ENCODE results near the gene PLA2G4D. TPM values are rescaled to one million over a fixed set of nuclear protein-coding genes. Genes with fewer than 3 reads are reported as not detected.

Gene PLA2G4D
- total RNA-seq, 2 experiments from 2014 or later, result not detected

DNA sequence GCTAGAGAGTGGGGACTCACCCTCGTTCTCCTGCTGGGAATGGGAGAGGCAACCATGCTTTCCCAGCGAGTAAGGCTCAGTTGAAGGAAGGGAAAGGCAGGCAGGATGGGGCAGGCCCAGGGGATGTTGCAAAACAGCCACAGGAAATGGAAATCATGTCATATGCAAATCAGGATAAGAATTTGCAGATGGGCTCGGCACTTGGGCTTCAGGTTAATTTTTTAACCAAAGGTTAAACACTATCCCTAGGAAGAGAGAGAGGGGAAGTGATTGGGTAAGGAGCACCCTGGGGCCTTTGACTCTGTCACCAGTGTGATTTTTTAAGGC lies 59.0 kb downstream of the PLA2G4D start:
- POLR2A ChIA-PET, result no interaction called here
- H3K4me1 Mint-ChIP-seq, result peaks cover 11% of the 10 kb centered on the region
- no peaks in the 10 kb centered on the region for H3K9me3 Mint-ChIP-seq (ENCODE audit: low read depth)
- DNase-seq, result peak; percentile 50
- peak overlapping the region; percentile 63 for H3K27ac Mint-ChIP-seq
- CTCF ChIA-PET, result no interaction called here
- no peak overlapping the region for H3K4me3 Mint-ChIP-seq
- H3K36me3 Mint-ChIP-seq (ENCODE audit: low read depth), result no peaks in the 10 kb centered on the region
- H3K27me3 Mint-ChIP-seq, result no peaks in the 10 kb centered on the region
- intact Hi-C loops (cut with DNase I, micrococcal nuclease), result no loop called here
- ATAC-seq, result peak; percentile 74

GRCh38 chr15:42034628-42035434 lies 59.5 kb downstream of the PLA2G4D start:
- intact Hi-C loops (cut with DNase I, micrococcal nuclease), result no loop called here
- Mint-ChIP-seq H3K27me3 (no peaks in the 10 kb centered on the region), H3K9me3 (ENCODE audit: low read depth) (no peaks in the 10 kb centered on the region), H3K36me3 (ENCODE audit: low read depth) (no peaks in the 10 kb centered on the region), H3K4me1 (peaks cover 11% of the 10 kb centered on the region), H3K4me3 (no peak overlapping the region), H3K27ac (peak overlapping the region; percentile 63)
- CTCF ChIA-PET, result no interaction called here
- DNase-seq (no peak), ATAC-seq (peak; percentile 29)
- POLR2A ChIA-PET, result no interaction called here

DNA sequence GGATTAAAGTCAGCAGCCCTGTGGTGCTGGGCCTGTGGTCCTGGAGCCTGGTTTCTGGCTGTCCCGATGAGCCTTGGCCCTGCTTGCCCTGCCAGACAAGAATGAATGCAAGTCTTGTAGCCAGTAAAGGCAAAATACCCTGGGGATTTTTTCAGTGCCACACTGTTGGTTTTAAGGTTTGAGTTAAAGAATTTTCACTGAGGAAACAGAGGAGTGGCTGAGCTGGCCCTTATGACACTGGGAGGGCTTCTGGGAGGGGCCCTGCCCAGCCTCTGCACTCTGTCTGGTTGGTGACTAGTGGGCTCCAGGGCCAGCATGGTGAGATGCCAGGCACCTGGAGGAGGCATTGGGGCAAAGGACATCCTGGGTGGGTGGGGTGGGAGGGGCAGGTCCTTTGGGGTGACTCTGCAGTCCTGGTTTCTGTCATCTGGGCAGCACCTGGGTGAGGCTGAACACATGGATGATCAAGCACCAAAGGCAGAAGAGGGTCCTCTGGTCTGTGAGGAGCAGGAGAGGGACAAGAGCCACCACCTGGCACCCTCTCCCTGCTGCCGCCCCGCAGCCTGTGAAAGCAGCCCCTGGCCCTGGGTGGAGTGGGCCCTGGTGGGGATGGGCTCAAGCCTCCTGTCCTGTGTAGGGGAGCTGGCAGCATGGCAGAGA lies 61.0 kb downstream of the PLA2G4D start:
- DNase-seq (peak; percentile 20), ATAC-seq (peak; percentile 45)
- H3K27ac Mint-ChIP-seq, result peak overlapping the region; percentile 1
- no peaks in the 10 kb centered on the region for H3K36me3 Mint-ChIP-seq (ENCODE audit: low read depth)
- ChIA-PET CTCF (interaction anchor here (0.6 kb wide), 1 partner anchor 1008 kb away, joined by 3 read pairs; no protein-coding TSS in a partner anchor), POLR2A (no interaction called here)
- H3K4me3 Mint-ChIP-seq, result no peak overlapping the region
- no peaks in the 10 kb centered on the region for H3K27me3 Mint-ChIP-seq
- intact Hi-C loops (cut with DNase I, micrococcal nuclease), result loop anchor here in 1 of 2 experiments (2.0 kb wide), 1 partner anchor 45 kb away; no protein-coding TSS in a partner anchor
- peaks cover 11% of the 10 kb centered on the region for H3K4me1 Mint-ChIP-seq
- no peaks in the 10 kb centered on the region for H3K9me3 Mint-ChIP-seq (ENCODE audit: low read depth)

- peaks cover 3% of the 10 kb centered on the region for H3K27me3 Mint-ChIP-seq
- H3K9me3 Mint-ChIP-seq (ENCODE audit: low read depth), result no peaks in the 10 kb centered on the region
- peak overlapping the region; percentile 1 for H3K27ac Mint-ChIP-seq
- H3K4me3 Mint-ChIP-seq, result no peak overlapping the region
- intact Hi-C loops (cut with DNase I, micrococcal nuclease), result loop anchor here in 1 of 2 experiments (2.0 kb wide), 1 partner anchor 44 kb away; no protein-coding TSS in a partner anchor
- DNase-seq, result no peak
- POLR2A ChIA-PET, result no interaction called here
- CTCF ChIA-PET, result no interaction called here
- peaks cover 11% of the 10 kb centered on the region for H3K4me1 Mint-ChIP-seq
- no peak for ATAC-seq
- no peaks in the 10 kb centered on the region for H3K36me3 Mint-ChIP-seq (ENCODE audit: low read depth)
Observed at GRCh38 chr15:42032376-42033213, 61.8 kb downstream of the PLA2G4D start.

- ChIA-PET POLR2A (no interaction called here), CTCF (interaction anchor here (0.9 to 1.2 kb wide), 2 partner anchors 41 to 107 kb away, joined by 6 read pairs; no protein-coding TSS in a partner anchor)
- no peaks in the 10 kb centered on the region for H3K36me3 Mint-ChIP-seq (ENCODE audit: low read depth)
- ATAC-seq, result no peak
- H3K4me3 Mint-ChIP-seq, result no peak overlapping the region
- peaks cover 11% of the 10 kb centered on the region for H3K27me3 Mint-ChIP-seq
- no peak overlapping the region for H3K27ac Mint-ChIP-seq
- peaks cover 11% of the 10 kb centered on the region for H3K4me1 Mint-ChIP-seq
- intact Hi-C loops (cut with DNase I, micrococcal nuclease), result no loop called here
- no peak for DNase-seq
- H3K9me3 Mint-ChIP-seq (ENCODE audit: low read depth), result no peaks in the 10 kb centered on the region
Observed at GRCh38 chr15:42031198-42031915, 63.0 kb downstream of the PLA2G4D start.

DNA sequence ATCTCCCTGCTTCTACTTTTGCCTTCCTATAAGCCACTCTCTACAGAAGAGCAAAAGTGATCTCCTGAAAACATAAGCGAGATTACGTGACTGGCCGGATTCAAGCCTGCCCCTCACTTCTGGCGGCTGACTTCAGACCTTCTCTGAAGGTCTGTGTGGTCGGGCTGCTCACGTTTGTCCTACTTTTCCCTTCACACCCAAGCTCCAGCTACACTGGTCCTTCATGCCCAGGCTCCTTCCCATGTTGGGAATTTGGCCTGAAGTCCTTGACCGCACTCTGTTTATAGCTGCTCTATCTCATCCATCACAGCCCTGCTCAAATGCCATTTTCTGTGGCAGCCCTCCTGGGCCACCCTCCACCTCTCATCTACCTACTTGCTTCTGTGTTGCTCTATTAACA lies 66.8 kb downstream of the PLA2G4D start:
- peaks cover 13% of the 10 kb centered on the region for H3K27me3 Mint-ChIP-seq
- intact Hi-C loops (cut with DNase I, micrococcal nuclease), result no loop called here
- ATAC-seq (no peak), DNase-seq (no peak)
- no peak overlapping the region for H3K27ac Mint-ChIP-seq
- no peaks in the 10 kb centered on the region for H3K36me3 Mint-ChIP-seq (ENCODE audit: low read depth)
- H3K4me1 Mint-ChIP-seq, result no peaks in the 10 kb centered on the region
- H3K4me3 Mint-ChIP-seq, result no peak overlapping the region
- no peaks in the 10 kb centered on the region for H3K9me3 Mint-ChIP-seq (ENCODE audit: low read depth)
- POLR2A ChIA-PET, result no interaction called here
- CTCF ChIA-PET, result interaction anchor here (2.2 kb wide), 1 partner anchor 38 kb away, joined by 6 read pairs; no protein-coding TSS in a partner anchor

DNA sequence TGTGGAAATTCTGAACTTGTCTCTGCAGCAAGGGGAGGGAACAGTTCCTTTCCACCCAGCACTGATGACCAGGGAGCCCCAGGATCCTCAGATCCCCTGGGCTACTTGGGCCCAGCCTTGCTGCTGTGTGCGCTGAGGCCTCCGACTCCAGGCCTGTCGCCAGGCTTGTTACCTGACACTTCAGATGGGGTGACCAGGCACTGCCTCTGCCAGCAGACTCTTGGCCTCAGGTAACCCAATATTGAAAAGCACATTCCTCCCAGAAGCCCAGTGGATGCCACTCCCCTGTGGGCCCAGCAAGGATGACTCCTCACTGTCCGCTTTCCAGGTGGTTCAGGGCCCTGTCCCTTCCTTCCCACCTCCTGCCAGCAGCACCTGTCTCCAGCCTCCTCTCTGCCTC lies 70.1 kb downstream of the PLA2G4D start:
- ATAC-seq, result no peak
- no peak overlapping the region for H3K27ac Mint-ChIP-seq
- ChIA-PET CTCF (interaction anchor here (0.6 to 0.7 kb wide), 2 partner anchors 38 to 1201 kb away, joined by 3 read pairs; no protein-coding TSS in a partner anchor), POLR2A (no interaction called here)
- H3K36me3 Mint-ChIP-seq (ENCODE audit: low read depth), result no peaks in the 10 kb centered on the region
- intact Hi-C loops (cut with DNase I, micrococcal nuclease), result no loop called here
- no peak overlapping the region for H3K4me3 Mint-ChIP-seq
- peaks cover 13% of the 10 kb centered on the region for H3K27me3 Mint-ChIP-seq
- DNase-seq, result no peak
- no peaks in the 10 kb centered on the region for H3K4me1 Mint-ChIP-seq
- no peaks in the 10 kb centered on the region for H3K9me3 Mint-ChIP-seq (ENCODE audit: low read depth)

- DNase-seq (no peak), ATAC-seq (no peak)
- Mint-ChIP-seq H3K4me3 (no peak overlapping the region), H3K9me3 (ENCODE audit: low read depth) (no peaks in the 10 kb centered on the region), H3K27me3 (peaks cover 4% of the 10 kb centered on the region), H3K4me1 (no peaks in the 10 kb centered on the region), H3K27ac (no peak overlapping the region), H3K36me3 (ENCODE audit: low read depth) (no peaks in the 10 kb centered on the region)
- intact Hi-C loops (cut with DNase I, micrococcal nuclease), result no loop called here
- POLR2A ChIA-PET, result no interaction called here
- CTCF ChIA-PET, result interaction anchor here (1.0 to 1.4 kb wide), 2 partner anchors 32 to 36 kb away, joined by 3 to 4 read pairs; no protein-coding TSS in a partner anchor
Observed at GRCh38 chr15:42021593-42021992, 72.8 kb downstream of the PLA2G4D start.

- ChIA-PET POLR2A (no interaction called here), CTCF (interaction anchor here (0.6 to 1.4 kb wide), 3 partner anchors 31 to 451 kb away, joined by 3 to 4 read pairs (median 4); no protein-coding TSS in a partner anchor)
- no peaks in the 10 kb centered on the region for H3K4me1 Mint-ChIP-seq
- intact Hi-C loops (cut with DNase I, micrococcal nuclease), result no loop called here
- H3K9me3 Mint-ChIP-seq (ENCODE audit: low read depth), result no peaks in the 10 kb centered on the region
- no peak for ATAC-seq
- H3K27me3 Mint-ChIP-seq, result no peaks in the 10 kb centered on the region
- H3K36me3 Mint-ChIP-seq (ENCODE audit: low read depth), result no peaks in the 10 kb centered on the region
- no peak for DNase-seq
- no peak within 1 kb of the TSS for H3K27ac Mint-ChIP-seq
- H3K4me3 Mint-ChIP-seq, result no peak within 1 kb of the TSS
Observed at GRCh38 chr15:42020713-42021273, 73.6 kb downstream of the PLA2G4D start, which contains the start of gene PLA2G4E. TSS of gene PLA2G4E (minus strand) at chr15:42021042. CDS start at chr15:42021030, 12 bp downstream.

GRCh38 chr15:42018306-42019224 lies 75.8 kb downstream of the PLA2G4D start:
- ATAC-seq (no peak), DNase-seq (no peak)
- H3K4me1 Mint-ChIP-seq, result no peaks in the 10 kb centered on the region
- H3K9me3 Mint-ChIP-seq (ENCODE audit: low read depth), result no peaks in the 10 kb centered on the region
- H3K36me3 Mint-ChIP-seq (ENCODE audit: low read depth), result no peaks in the 10 kb centered on the region
- no peak overlapping the region for H3K27ac Mint-ChIP-seq
- ChIA-PET CTCF (interaction anchor here (0.7 to 2.0 kb wide), 2 partner anchors 10 to 20 kb away, joined by 3 to 6 read pairs; no protein-coding TSS in a partner anchor), POLR2A (no interaction called here)
- H3K4me3 Mint-ChIP-seq, result no peak overlapping the region
- intact Hi-C loops (cut with DNase I, micrococcal nuclease), result no loop called here
- H3K27me3 Mint-ChIP-seq, result no peaks in the 10 kb centered on the region
